Hippocampal formation (tissue), 2 donors: ENCODE results near the gene RHEB.

ENCODE experiments used
- DNase-seq, 2 donors: peaks; one replicate each; lab custom pipeline; 2025; lab: John Stamatoyannopoulos, UW

RHEB gene

GRCh38 chr7:151503902-151504714 is 15.6 kb downstream of the RHEB start:
- DNase-seq = no peak

- no peak for DNase-seq
These were observed 18.0 kb downstream of the RHEB start for GRCh38 chr7:151501676-151502075.

GRCh38 chr7:151498495-151498894 is 21.2 kb downstream of the RHEB start:
- no peak for DNase-seq

GRCh38 chr7:151497306-151497871 is 22.3 kb downstream of the RHEB start:
- DNase-seq = no peak

GRCh38 chr7:151495360-151495759 is 24.3 kb downstream of the RHEB start:
- no peak for DNase-seq

GRCh38 chr7:151494298-151495284 is 25.1 kb downstream of the RHEB start:
- DNase-seq = no peak

- DNase-seq = no peak
These were observed 26.6 kb downstream of the RHEB start for GRCh38 chr7:151493083-151493482.

GRCh38 chr7:151491859-151492258 is 27.8 kb downstream of the RHEB start:
- DNase-seq = no peak

- DNase-seq = peak in 1 of 2 donors; percentile 44
These were observed 29.1 kb downstream of the RHEB start for GRCh38 chr7:151490456-151491105.

- DNase-seq = no peak
These were observed 30.2 kb downstream of the RHEB start for GRCh38 chr7:151489498-151489897.

GRCh38 chr7:151488096-151488495 is 31.6 kb downstream of the RHEB start:
- no peak for DNase-seq

- no peak for DNase-seq
These were observed 32.5 kb downstream of the RHEB start for GRCh38 chr7:151487228-151487627.

GRCh38 chr7:151486074-151486473 is 33.6 kb downstream of the RHEB start:
- DNase-seq = no peak

- peak in 1 of 2 donors; percentile 9 for DNase-seq
These were observed 34.6 kb downstream of the RHEB start for GRCh38 chr7:151484971-151485707.

GRCh38 chr7:151483711-151483983 is 36.0 kb downstream of the RHEB start:
- DNase-seq = no peak

- no peak for DNase-seq
These were observed 36.6 kb downstream of the RHEB start for GRCh38 chr7:151482883-151483710.

- no peak for DNase-seq
These were observed 37.8 kb downstream of the RHEB start for GRCh38 chr7:151481650-151482505.

- no peak for DNase-seq
These were observed 41.8 kb downstream of the RHEB start for GRCh38 chr7:151477867-151478266.

GRCh38 chr7:151472644-151473380 is 46.9 kb downstream of the RHEB start:
- DNase-seq = no peak
